Gastrocnemius medialis (tissue), 4 donors: ENCODE results near the gene C22orf23.

ENCODE experiments used
- CTCF ChIP-seq, 5 experiments: fragments of 450-650 bp in 3 of 5; fragments of 200-600 bp in 2 of 5; sonication (generic) in 2 of 5; IDR thresholded peaks in 4 of 5; conservative IDR thresholded peaks in 1 of 5; 1 replicate in 4 of 5; 2 replicates in 1 of 5; pipeline ENCODE4 v1.5.1; 2016 to 2019; ENCODE audit warnings: antibody characterized with exemption in 5 of 5, mild to moderate bottlenecking in 3 of 5, moderate library complexity in 3 of 5
- POLR2A ChIP-seq, 2 donors: fragments of 450-650 bp; IDR thresholded peaks; one replicate each; pipeline ENCODE4 v1.6.1; 2017; ENCODE audit warnings: antibody characterized with exemption in 2 of 2, mild to moderate bottlenecking in 2 of 2, moderate library complexity in 2 of 2

DNA sequence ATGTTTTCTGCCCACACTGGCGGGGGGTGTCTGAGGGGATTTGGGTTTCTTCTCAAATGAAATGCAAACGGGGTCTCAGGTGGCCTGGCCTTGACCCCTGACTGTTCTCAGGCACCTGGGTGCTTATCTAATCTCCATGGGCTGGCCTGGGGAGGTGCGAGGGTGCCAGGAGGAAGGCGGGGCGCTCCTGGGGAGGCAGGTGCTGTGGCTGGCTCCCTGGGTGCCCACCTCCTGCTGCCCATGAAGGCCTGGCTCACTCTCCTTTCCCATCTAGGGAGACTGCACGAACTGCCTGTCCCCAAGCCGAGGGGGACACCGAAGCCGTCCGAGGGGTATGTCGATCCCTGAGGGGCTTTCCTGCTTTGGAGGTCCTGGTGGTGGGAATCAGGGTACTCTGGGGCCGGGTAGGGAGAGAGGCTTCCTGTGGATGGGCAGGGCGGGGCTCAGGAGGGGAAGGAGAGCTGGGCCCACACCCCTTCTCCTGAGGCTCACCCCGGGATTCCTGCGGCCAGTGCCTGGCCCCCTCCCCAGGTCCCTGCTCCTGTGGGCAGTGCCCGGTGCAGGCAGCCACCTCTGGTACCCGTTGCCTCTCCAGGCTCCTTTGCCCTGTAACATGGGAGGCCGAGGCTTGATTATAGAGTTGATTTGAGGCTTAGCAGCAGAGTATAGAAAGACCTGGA lies 28.9 kb downstream of the C22orf23 start:
- TF ChIP-seq CTCF (IDR thresholded peaks at IDR 0.05 in 4 of 5, conservative IDR thresholded peaks at IDR 0.05 in 1 of 5) (no peak), POLR2A (IDR thresholded peaks at IDR 0.05) (no peak)
